Measurements from ENCODE around the gene SIL1. TPM values are rescaled to one million over a fixed set of nuclear protein-coding genes. Genes with fewer than 3 reads are reported as not detected.

The SIL1 gene
- total and polyA plus RNA-seq, 2 of the 8 experiments (the other 6 are each of a cell fraction or from before 2014, with no cell fraction given), result 8.3 to 12.8 TPM

DNA sequence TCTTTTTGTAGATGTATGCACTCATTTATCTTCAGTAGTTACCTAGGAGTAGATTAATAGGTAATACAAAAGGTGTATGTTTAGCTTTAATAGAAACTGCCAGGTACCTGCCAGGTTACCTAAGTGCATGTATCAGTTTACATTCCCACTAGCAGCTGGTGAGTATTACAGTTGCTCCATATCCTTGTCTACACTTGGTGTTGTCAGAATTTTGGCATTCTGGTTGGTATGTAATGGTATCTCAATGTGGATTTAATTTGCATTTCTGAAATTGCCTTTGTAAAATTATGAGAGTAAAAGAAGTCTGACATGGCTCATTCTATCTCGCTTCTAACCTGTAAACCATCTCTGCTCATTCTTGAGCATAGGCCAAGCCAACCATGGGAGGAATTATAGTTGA is 38.3 kb upstream of the SIL1 start (continued):
- TF ChIP-seq YY1 (IDR thresholded peaks at IDR 0.05; ENCODE audit: low read depth, low read length) (no peak), POLR2AphosphoS5 (IDR thresholded peaks at IDR 0.05; ENCODE audit: low read depth, low read length) (no peak), CBX5 (IDR thresholded peaks at IDR 0.05; ENCODE audit: low read depth, low read length) (no peak), SIRT6 (IDR thresholded peaks at IDR 0.05; ENCODE audit: low read length) (no peak), ASH2L (IDR thresholded peaks at IDR 0.05; ENCODE audit: low read length) (no peak)
